Vagina (tissue), 2 donors: ENCODE measurements around the gene MEX3C.

Experiments used
- CTCF ChIP-seq, 3 experiments: fragments of 450-650 bp in 2 of 3; fragments of 200-600 bp in 1 of 3; sonication (generic) in 1 of 3; IDR thresholded peaks; one replicate each; pipeline ENCODE4 v1.5.1; 2017 to 2019; ENCODE audit warnings: antibody characterized with exemption in 3 of 3, mild to moderate bottlenecking in 2 of 3, moderate library complexity in 2 of 3
- POLR2A ChIP-seq, 2 donors: fragments of 450-650 bp; IDR thresholded peaks; one replicate each; pipeline ENCODE4 v1.6.1; 2017; ENCODE audit warnings: antibody characterized with exemption in 2 of 2, mild to moderate bottlenecking in 2 of 2, moderate library complexity in 2 of 2
- POLR2AphosphoS5 ChIP-seq, 2 donors: sonication (generic); formaldehyde crosslinking; IDR thresholded peaks; one replicate each; pipeline ENCODE4 v1.9.0; 2017; ENCODE audit warnings: antibody characterized with exemption in 2 of 2, mild to moderate bottlenecking in 2 of 2, low read depth in 1 of 2; ENCODE audit not compliant: insufficient read depth in 1 of 2

- TF ChIP-seq POLR2A (IDR thresholded peaks at IDR 0.05): no peak
- no peak for TF ChIP-seq CTCF (IDR thresholded peaks at IDR 0.05)
- TF ChIP-seq POLR2AphosphoS5 (IDR thresholded peaks at IDR 0.05; ENCODE audit: insufficient read depth in 1 of 2, low read depth in 1 of 2): no peak
Measured at GRCh38 chr18:51163543-51163942, 33.9 kb downstream of the MEX3C start.
